HG03159 (cell line): ENCODE measurements around the gene SLC7A9.
"Not testable (repeated sequence)": the region's sequence is repeated elsewhere in the genome, so short reads cannot be mapped to it uniquely, and the experiment has no call there.

Source experiments
- ATAC-seq: cut with Tn5 transposase; IDR thresholded peaks from one replicate; pipeline ENCODE4 v1.9.1; 2021; ENCODE audit warnings: mild to moderate bottlenecking, moderate library complexity; ENCODE audit not compliant: unreplicated experiment

The SLC7A9 gene

DNA sequence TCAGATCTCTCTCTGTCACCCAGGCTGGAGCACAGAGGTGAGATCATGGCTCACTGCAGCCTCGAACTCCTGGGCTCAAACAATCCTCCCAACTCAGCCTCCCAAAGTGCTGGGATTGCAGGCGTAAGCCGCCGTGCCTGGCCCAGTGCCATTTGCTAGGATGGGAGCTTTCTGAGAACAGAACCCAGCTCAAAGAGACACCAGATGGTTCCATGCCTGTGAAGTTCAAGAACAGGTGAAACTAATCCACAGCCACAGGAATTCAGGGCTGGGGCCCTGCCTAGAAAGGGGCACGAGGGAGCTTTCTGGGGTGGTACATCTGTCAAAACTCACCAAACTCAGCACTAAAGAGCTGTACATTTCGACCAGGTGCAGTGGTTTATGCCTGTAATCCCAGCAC, 4.2 kb downstream of the SLC7A9 start:
- no peak for ATAC-seq

DNA sequence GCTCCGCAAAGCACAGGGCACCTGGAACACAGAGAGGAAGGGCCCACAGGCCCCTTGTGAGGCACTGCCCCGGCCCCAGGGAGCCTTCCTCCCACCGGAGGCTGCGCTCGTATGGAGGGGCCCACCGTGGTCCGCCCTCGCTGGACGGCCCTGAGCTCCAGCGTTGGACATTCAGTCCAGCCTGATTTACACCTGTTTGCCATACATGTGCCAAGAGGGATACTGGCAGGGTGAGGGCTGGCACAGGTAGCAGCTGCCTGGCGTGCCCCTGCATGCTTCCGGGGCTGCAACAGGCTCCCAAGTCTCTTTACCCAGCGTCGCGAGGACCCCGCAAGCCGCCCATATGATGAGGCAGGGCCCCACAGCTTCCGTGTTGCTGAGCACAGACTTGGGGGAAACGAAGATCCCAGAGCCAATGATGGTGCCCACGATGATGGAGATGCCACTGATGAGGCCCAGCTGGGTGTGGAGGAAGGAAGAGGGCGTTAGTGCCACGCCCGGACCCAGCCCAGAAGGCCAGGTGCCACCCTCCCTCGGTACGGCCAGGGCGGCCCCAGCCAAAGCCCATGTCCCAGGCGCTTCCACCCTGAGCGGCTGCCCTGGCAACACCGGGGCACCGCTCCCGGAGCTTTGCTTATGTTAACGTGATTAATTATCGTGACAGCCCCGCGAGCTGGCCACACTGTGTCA, 5.1 kb downstream of the SLC7A9 start:
- ATAC-seq, result no peak

DNA sequence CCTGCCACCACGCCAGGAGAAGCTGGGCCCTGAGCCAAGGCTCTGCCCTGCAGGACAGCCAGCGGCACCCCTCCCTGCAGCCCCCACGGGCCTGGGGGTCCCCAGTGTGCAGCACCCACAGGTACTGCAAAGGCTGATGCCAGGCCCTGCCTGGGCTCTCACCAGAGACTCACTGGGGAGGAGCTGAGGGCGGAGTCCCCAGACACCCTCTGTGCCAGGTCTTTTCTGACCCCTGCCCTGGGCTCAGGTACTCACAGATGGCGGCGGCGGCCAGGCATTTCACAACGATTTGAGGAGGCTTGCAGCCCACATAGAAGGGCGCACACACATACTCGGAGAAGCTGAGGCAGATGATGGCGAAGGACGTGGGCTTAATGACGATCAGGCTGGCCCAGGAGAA, 5.7 kb downstream of the SLC7A9 start:
- no peak for ATAC-seq

DNA sequence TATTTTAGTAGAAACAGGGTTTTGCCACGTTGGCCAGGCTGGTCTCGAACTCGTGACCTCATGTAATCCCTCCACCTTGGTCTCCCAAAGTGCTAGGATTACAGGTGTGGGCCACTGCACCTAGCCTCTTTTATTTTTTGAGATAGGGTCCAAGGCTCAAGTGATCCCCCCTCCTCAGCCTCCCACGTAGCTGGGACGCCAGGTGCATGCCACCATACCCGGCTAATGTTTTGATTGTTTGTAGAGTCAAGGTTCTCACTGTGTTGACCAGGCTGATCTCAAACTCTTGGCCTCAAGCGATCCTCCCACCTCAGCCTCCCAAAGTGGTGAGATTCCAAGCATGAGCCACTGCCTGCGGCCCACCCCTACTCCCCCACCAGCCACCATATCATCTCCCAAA, 6.3 kb downstream of the SLC7A9 start:
- no peak for ATAC-seq

- ATAC-seq, result no peak
These were observed 6.8 kb downstream of the SLC7A9 start for GRCh38 chr19:32862741-32863140.

GRCh38 chr19:32862173-32862572, 7.4 kb downstream of the SLC7A9 start:
- no peak for ATAC-seq

- no peak for ATAC-seq
These were observed 8.0 kb downstream of the SLC7A9 start for GRCh38 chr19:32861596-32861995.

- ATAC-seq, result no peak
These were observed 10.0 kb downstream of the SLC7A9 start for GRCh38 chr19:32859591-32859990.

DNA sequence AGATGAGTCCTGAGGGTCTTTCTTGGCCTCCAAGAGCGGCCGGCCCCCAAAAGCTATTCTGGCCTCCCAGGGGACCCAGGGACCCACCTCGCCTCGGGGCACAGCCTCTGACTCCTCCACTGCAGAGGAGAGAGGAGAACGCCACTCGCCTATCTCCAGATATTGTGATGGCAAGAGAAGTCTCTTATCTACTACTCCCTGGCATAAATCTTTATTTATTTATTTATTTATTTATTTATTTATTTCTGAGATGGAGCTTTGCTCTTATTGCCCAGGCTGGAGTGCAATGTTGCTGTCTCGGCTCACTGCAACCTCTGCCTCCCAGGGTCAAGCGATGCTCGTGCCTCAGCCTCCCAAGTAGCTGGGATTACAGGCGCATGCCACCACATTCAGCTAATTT, 11.0 kb downstream of the SLC7A9 start:
- no peak for ATAC-seq

DNA sequence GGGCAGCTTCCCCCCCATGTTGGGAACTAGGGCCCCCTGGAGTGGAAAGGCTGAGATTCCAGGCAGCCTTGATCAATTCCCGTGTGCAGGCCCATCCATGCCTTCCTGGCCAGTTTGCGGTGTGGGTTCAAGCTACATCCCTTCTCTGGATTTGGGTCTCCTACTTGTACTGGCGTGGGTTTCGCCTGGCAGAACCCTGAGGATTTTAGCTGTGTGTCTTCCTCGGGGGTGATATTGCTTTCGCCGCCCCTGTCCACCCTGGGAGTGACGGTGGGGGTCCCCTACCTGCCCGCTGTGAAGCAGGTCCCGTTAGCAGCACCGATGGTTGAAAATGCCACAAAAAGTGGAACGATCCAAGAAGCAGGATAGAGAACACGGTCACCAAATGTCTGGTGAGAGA, 11.4 kb downstream of the SLC7A9 start:
- ATAC-seq, result no peak

GRCh38 chr19:32857584-32857983, 12.0 kb downstream of the SLC7A9 start:
- no peak for ATAC-seq

- ATAC-seq, result not testable (repeated sequence)
These were observed 12.7 kb downstream of the SLC7A9 start for GRCh38 chr19:32856818-32857217.

DNA sequence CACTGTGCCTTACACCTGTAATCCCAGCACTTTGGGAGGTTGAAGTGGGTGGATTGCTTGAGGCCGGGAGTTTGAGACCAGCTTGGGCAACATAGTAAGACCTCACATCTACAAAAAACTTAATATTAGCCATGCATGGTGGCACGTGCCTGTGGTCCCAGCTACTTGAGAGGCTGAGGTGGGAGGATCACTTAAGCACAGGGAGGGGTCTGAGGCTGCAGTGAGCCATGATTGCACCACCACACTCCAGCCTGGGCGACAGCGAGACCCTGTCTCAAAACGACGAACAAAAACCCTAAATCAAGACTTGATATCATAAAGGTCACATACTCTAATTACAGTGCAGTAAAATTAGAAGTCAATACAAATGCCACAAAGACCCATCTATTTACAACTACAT, 17.4 kb downstream of the SLC7A9 start:
- ATAC-seq, result no peak

DNA sequence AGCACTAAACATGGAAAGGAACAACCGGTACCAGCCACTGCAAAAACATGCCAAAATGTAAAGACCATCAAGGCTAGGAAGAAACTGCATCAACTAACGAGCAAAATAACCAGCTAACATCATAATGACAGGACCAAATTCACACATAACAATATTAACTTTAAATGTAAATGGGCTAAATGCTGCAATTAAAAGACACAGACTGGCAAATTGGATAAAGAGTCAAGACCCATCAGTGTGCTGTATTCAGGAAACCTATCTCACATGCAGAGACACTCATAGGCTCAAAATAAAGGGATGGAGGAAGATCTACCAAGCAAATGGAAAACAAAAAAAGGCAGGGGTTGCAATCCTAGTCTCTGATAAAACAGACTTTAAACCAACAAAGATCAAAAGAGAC, 21.5 kb downstream of the SLC7A9 start:
- not testable (repeated sequence) for ATAC-seq

- ATAC-seq, result no peak
These were observed 25.8 kb downstream of the SLC7A9 start for GRCh38 chr19:32843716-32844245.

DNA sequence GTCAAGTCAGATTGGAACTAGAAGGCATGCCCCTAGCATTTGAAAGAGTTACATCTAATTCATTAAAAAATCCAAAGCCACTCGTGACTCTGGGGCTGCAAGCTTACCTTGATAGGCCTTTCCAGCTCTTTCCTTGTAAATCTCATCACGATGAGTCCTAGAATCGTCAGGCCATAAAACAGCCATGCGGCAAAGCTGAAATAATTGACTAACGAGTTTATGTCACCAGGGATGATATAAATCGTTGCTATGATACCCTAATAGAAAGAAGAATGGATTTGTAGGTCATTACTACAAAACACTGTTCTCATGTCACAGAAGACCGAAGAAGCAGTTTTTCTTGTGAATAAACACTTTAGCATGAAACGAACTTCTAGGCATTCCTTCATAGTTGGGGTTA, 27.5 kb downstream of the SLC7A9 start:
- ATAC-seq, result no peak

DNA sequence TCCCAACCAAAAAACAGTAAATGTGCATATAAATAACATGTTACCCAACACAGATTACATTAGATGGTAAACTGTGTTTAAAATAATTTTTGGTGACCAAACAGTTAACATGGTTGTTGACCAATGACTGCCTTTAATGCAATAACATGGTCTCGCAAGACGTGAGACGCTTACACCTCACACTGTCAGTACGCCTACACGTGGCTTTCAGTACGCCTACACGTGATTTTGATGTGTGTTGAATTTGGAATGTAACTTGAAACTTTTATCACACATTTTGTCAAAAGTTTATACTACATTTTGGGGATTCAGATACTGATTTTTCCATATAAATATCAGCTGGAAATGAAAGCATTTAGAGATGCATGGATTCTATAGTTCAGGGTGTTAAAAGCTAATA, 32.0 kb downstream of the SLC7A9 start:
- ATAC-seq, result no peak

- ATAC-seq, result not testable (repeated sequence)
These were observed 36.2 kb downstream of the SLC7A9 start for GRCh38 chr19:32833388-32833787.

DNA sequence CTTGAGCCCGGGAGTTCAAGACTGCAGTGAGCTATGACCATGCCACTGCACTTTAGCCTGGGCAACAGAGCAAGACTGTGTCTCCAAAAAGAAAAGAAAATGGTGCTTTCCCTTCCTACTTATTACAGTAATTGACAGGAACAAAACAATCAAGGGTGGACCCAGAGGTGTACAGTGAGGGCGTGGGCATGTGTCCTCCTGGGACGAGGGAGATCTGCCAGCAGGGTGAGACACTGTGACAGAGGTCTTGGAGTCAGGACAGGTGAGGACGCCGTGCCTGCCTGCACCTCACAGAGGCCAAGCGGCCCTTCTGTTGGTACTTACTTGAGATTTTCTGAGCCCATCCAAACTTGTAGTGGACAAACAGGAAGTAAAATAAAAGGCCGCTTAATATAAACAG, 36.7 kb downstream of the SLC7A9 start:
- ATAC-seq, result not testable (repeated sequence)

GRCh38 chr19:32832094-32832493, 37.5 kb downstream of the SLC7A9 start:
- not testable (repeated sequence) for ATAC-seq

DNA sequence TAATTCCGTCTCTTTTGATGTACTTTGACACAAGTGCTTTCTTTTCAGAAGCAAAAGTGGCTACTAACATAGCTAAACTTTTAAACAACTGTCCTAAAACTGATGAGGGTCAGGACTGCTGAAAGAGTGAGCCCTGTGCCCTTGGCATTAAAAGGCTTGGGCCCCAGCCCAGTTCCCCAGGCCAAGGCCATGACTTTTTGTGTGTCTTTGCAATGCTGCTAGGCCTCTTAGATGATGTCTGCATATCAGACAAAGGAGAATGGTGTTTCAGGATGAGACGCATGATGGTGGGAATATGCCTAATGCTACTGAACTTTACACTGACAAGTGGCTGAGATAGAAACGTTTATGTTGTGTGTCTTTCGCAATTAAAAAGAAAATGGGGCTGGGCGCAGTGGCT, 38.0 kb downstream of the SLC7A9 start:
- no peak for ATAC-seq

- no peak for ATAC-seq
These were observed 39.1 kb downstream of the SLC7A9 start for GRCh38 chr19:32830231-32831014.
